ENCODE results near the gene HARS1. TPM values are rescaled to one million over a fixed set of nuclear protein-coding genes. Genes with fewer than 3 reads are reported as not detected.
A peak's percentile ranks its signal among the peaks of the same experiment; 100 is the strongest.
"Not testable (repeated sequence)": the region's sequence is repeated elsewhere in the genome, so short reads cannot be mapped to it uniquely, and the experiment has no call there.

The HARS1 gene
- total RNA-seq, 4 donors from 2014 or later: 45.7 to 68.7 (median 59.9) TPM

GRCh38 chr5:140647042-140647419, 44.1 kb downstream of the HARS1 start:
- Histone ChIP-seq H3K36me3 (peaks cover 41 to 72% (median 63%) of the 10 kb centered on the region in 4 donors), H3K4me3 (peak overlapping the region; percentile 77 to 94 (median 89)), H3K9me3 (no peaks in the 10 kb centered on the region), H3K4me1 (peaks cover 19 to 41% (median 39%) of the 10 kb centered on the region in 4 donors), H3K27me3 (no peaks in the 10 kb centered on the region), H3K27ac (replicated peaks in 1 of 4) (peak overlapping the region; percentile 83 to 87 (median 86))
- DNase-seq (ENCODE audit: extremely low spot score): no peak
- intact Hi-C loops (cut with DNase I): loop anchor here (5.0 kb wide), 1 partner anchor 245 kb away; the partner anchor contains the start of gene ANKHD1
- TF ChIP-seq POLR2A (IDR thresholded peaks at IDR 0.05; ENCODE audit: low read depth) (no peak), POLR2AphosphoS5 (IDR thresholded peaks at IDR 0.05) (no peak), EP300 (IDR thresholded peaks at IDR 0.05) (no peak), CTCF (IDR thresholded peaks at IDR 0.05) (no peak)
- 3% methylated on average over 12 of the region's 27 CpGs for WGBS

GRCh38 chr5:140642718-140643117, 48.5 kb downstream of the HARS1 start:
- Histone ChIP-seq H3K4me3 (no peak overlapping the region), H3K4me1 (peaks cover 26 to 47% (median 43%) of the 10 kb centered on the region in 4 donors), H3K27me3 (no peaks in the 10 kb centered on the region), H3K36me3 (peaks cover 19 to 43% (median 38%) of the 10 kb centered on the region in 4 donors), H3K27ac (replicated peaks in 1 of 4) (no peak overlapping the region), H3K9me3 (no peaks in the 10 kb centered on the region)
- WGBS: 70% methylated on average over 3 of the region's 3 CpGs
- intact Hi-C loops (cut with DNase I): no loop called here
- no peak for TF ChIP-seq POLR2A (IDR thresholded peaks at IDR 0.05; ENCODE audit: low read depth)
- TF ChIP-seq POLR2AphosphoS5 (IDR thresholded peaks at IDR 0.05): no peak
- no peak for TF ChIP-seq EP300 (IDR thresholded peaks at IDR 0.05)
- TF ChIP-seq CTCF (IDR thresholded peaks at IDR 0.05): no peak
- no peak for DNase-seq (ENCODE audit: extremely low spot score)

- H3K27ac ChIP-seq (replicated peaks in 1 of 4): no peak overlapping the region
- no peak overlapping the region for H3K4me3 ChIP-seq
- H3K9me3 ChIP-seq: no peaks in the 10 kb centered on the region
- peaks cover 23 to 43% (median 39%) of the 10 kb centered on the region in 4 donors for H3K4me1 ChIP-seq
- intact Hi-C loops (cut with DNase I): no loop called here
- no peak for TF ChIP-seq POLR2AphosphoS5 (IDR thresholded peaks at IDR 0.05)
- TF ChIP-seq CTCF (IDR thresholded peaks at IDR 0.05): no peak
- no peak for TF ChIP-seq EP300 (IDR thresholded peaks at IDR 0.05)
- TF ChIP-seq POLR2A (IDR thresholded peaks at IDR 0.05; ENCODE audit: low read depth): no peak
- DNase-seq (ENCODE audit: extremely low spot score): no peak
- no peaks in the 10 kb centered on the region for H3K27me3 ChIP-seq
- H3K36me3 ChIP-seq: peaks cover 19 to 43% (median 38%) of the 10 kb centered on the region in 4 donors
- 90% methylated on average over 8 of the region's 8 CpGs for WGBS
Measured at GRCh38 chr5:140641716-140642115, 49.5 kb downstream of the HARS1 start.

- intact Hi-C loops (cut with DNase I): loop anchor here (5.0 kb wide), 2 partner anchors 72 to 87 kb away; no protein-coding TSS in a partner anchor
- TF ChIP-seq POLR2A (IDR thresholded peaks at IDR 0.05; ENCODE audit: low read depth): no peak
- TF ChIP-seq EP300 (IDR thresholded peaks at IDR 0.05): peak; percentile 41
- peak; percentile 89 to 93 for TF ChIP-seq POLR2AphosphoS5 (IDR thresholded peaks at IDR 0.05)
- peak; percentile 42 to 77 (median 49) for TF ChIP-seq CTCF (IDR thresholded peaks at IDR 0.05)
- peak; percentile 99 for DNase-seq (ENCODE audit: extremely low spot score)
- peak within 1 kb of the TSS; percentile 74 to 88 (median 76) for H3K4me3 ChIP-seq
- H3K9me3 ChIP-seq: no peaks in the 10 kb centered on the region
- H3K27me3 ChIP-seq: no peaks in the 10 kb centered on the region
- peaks cover 16 to 32% (median 28%) of the 10 kb centered on the region in 4 donors for H3K4me1 ChIP-seq
- H3K27ac ChIP-seq (replicated peaks in 1 of 4): peak within 1 kb of the TSS; percentile 87 to 96 (median 90)
- WGBS: under 1% methylated on average over 32 of the region's 63 CpGs
- peaks cover 10 to 28% (median 26%) of the 10 kb centered on the region in 4 donors for H3K36me3 ChIP-seq
Measured at GRCh38 chr5:140639148-140639981, 51.8 kb downstream of the HARS1 start, which contains the start of gene TMCO6. TSS of gene TMCO6 (plus strand) at chr5:140639451. CDS start at chr5:140639528, 77 bp downstream.

GRCh38 chr5:140638898-140639147, 52.3 kb downstream of the HARS1 start:
- H3K4me3 ChIP-seq: peak overlapping the region; percentile 74 to 88 (median 76)
- H3K4me1 ChIP-seq: peaks cover 16 to 30% (median 28%) of the 10 kb centered on the region in 4 donors
- H3K9me3 ChIP-seq; H3K27me3 ChIP-seq; DNase-seq (ENCODE audit: extremely low spot score): not testable (repeated sequence)
- peaks cover 4 to 23% (median 21%) of the 10 kb centered on the region in 4 donors for H3K36me3 ChIP-seq
- peak overlapping the region; percentile 87 to 96 (median 90) for H3K27ac ChIP-seq (replicated peaks in 1 of 4)
- intact Hi-C loops (cut with DNase I): loop anchor here (5.0 kb wide), 2 partner anchors 72 to 87 kb away; no protein-coding TSS in a partner anchor
- whole genome bisulfite sequencing: 16% methylated on average over 9 of the region's 9 CpGs
